Measurements from ENCODE around the gene ZCCHC2. TPM values are rescaled to one million over a fixed set of nuclear protein-coding genes. Genes with fewer than 3 reads are reported as not detected.
A peak's percentile ranks its signal among the peaks of the same experiment; 100 is the strongest.

The ZCCHC2 gene
- polyA plus RNA-seq, 4 donors = 5.1 to 17.6 (median 8.3) TPM

DNA sequence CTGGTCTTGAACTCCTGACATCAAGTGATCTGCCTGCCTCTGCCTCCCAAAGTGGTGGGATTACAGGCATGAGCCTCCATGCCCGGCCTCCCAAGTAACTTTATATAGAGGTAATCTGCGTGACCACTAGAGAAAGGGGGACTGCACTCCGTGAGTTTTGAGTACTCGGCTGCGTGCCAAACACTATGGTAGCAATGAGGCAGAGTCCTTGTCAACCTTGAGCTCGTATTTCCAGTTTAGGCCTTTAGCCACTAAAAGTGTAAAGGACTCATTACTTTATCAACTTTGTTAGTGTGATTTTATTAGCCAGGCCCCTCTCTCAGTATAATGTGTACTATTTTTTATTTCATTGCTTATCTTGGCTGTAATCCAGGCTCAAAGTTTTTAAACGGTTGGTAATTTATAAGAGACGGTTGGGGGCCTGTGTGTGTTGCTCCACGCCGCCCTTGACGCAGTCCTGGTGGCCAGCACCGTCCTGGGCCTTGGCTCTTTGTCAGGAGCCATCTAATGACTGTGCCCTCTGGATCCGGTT is 56.2 kb downstream of the ZCCHC2 start:
- H3K27ac ChIP-seq (ENCODE audit: low read depth in 1 of 3, low read length in 2 of 3) = peak overlapping the region in 1 of 3 donors; percentile 43
- DNase-seq = peak; percentile 17 to 71
- no peaks in the 10 kb centered on the region for H3K27me3 ChIP-seq (ENCODE audit: control insufficient read depth in 3 of 3, insufficient read depth in 3 of 3, low read length in 3 of 3)
- H3K4me3 ChIP-seq (ENCODE audit: low read depth in 1 of 3, low read length in 3 of 3) = no peak overlapping the region
- peaks cover 0 to 4% (median 3%) of the 10 kb centered on the region in 3 donors for H3K4me1 ChIP-seq (ENCODE audit: control insufficient read depth in 3 of 3, insufficient read depth in 2 of 3, low read depth in 1 of 3, low read length in 2 of 3)
- WGBS, 3 donors = 19 to 50% (median 39%) methylated on average over 13 of the region's 13 CpGs
- no peak for FAIRE-seq
- no peaks in the 10 kb centered on the region for H3K9me3 ChIP-seq (ENCODE audit: control insufficient read depth in 2 of 2, insufficient read depth in 1 of 2, low read depth in 1 of 2, low read length in 1 of 2)
- peaks cover 5 to 41% (median 14%) of the 10 kb centered on the region in 3 donors for H3K36me3 ChIP-seq (ENCODE audit: control insufficient read depth in 3 of 3, insufficient read depth in 2 of 3, low read depth in 1 of 3, low read length in 3 of 3)

DNA sequence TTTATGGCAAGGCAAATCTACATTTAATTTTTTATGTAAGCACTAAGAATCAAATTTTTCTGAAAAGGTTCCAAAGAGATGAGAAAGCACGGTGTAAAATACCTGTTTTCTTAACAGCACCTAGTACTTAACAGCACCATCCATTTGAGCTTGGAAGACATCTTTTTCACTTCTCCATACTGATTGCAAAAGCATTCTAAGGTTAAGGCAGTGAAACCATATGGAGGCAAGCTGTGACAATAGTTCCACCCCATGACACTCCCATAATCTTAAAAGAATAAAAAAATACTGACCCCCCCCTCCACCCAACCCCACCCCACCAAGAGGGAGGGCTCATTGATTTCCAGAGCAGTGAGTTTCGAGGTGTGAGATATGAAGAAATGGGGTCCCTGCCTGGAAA is 60.6 kb downstream of the ZCCHC2 start:
- H3K27me3 ChIP-seq (ENCODE audit: control insufficient read depth in 3 of 3, insufficient read depth in 3 of 3, low read length in 3 of 3) = no peaks in the 10 kb centered on the region
- peaks cover 0 to 36% (median 0%) of the 10 kb centered on the region in 3 donors for H3K36me3 ChIP-seq (ENCODE audit: control insufficient read depth in 3 of 3, insufficient read depth in 2 of 3, low read depth in 1 of 3, low read length in 3 of 3)
- H3K4me3 ChIP-seq (ENCODE audit: low read depth in 1 of 3, low read length in 3 of 3) = no peak overlapping the region
- no peak for DNase-seq
- H3K9me3 ChIP-seq (ENCODE audit: control insufficient read depth in 2 of 2, insufficient read depth in 1 of 2, low read depth in 1 of 2, low read length in 1 of 2) = no peaks in the 10 kb centered on the region
- WGBS, 3 donors = 78 to 89% (median 82%) methylated on average over 2 of the region's 2 CpGs
- peaks cover 0 to 8% (median 3%) of the 10 kb centered on the region in 3 donors for H3K4me1 ChIP-seq (ENCODE audit: control insufficient read depth in 3 of 3, insufficient read depth in 2 of 3, low read depth in 1 of 3, low read length in 2 of 3)
- H3K27ac ChIP-seq (ENCODE audit: low read depth in 1 of 3, low read length in 2 of 3) = no peak overlapping the region
- FAIRE-seq = no peak

DNA sequence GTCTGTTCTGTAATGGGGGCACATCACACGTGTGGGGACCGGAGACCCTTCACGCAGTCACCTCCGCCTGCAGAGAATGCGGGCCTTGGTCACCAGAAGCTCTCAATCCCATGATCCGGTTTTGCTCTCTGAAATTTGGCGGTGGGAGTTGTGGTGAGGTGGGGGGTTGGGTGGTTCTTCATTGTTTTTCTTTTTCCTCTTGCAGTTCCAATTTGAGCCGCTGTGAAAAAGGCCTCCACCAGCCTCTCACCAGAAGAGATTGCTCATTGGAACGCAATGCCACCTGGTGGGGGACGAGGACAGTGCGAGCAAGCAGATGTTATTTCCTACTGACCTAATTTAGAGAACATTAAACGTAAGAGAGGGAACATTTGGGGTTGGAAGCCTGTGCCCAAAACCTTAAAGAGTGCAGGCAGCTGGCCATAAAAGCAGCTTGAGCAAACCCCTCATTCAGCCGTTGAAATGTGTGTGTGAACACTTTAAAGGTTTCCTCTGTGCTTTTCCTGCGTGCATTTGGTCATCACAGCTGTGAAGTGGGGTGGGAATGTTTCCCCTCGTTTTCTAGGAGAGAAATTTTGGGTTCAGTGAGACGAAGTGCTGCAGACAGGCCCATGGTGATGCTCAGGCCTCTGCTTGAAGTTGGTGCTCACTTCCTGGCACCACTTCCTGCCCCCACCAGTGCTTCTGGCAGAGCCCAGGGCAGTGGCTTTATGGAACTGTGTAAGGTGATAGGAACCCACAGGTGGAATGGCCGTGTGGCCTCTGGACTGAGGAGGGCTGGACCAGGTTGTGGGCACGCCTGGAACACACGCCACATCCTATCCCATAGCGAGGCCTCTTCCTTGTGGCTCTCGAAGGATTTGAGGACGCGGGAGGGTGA is 61.7 kb downstream of the ZCCHC2 start:
- Histone ChIP-seq H3K27ac (ENCODE audit: low read depth in 1 of 3, low read length in 2 of 3) (no peak overlapping the region), H3K36me3 (ENCODE audit: control insufficient read depth in 3 of 3, insufficient read depth in 2 of 3, low read depth in 1 of 3, low read length in 3 of 3) (peaks cover 0 to 27% (median 0%) of the 10 kb centered on the region in 3 donors), H3K4me1 (ENCODE audit: control insufficient read depth in 3 of 3, insufficient read depth in 2 of 3, low read depth in 1 of 3, low read length in 2 of 3) (peaks cover 0 to 8% (median 0%) of the 10 kb centered on the region in 3 donors), H3K9me3 (ENCODE audit: control insufficient read depth in 2 of 2, insufficient read depth in 1 of 2, low read depth in 1 of 2, low read length in 1 of 2) (no peaks in the 10 kb centered on the region), H3K27me3 (ENCODE audit: control insufficient read depth in 3 of 3, insufficient read depth in 3 of 3, low read length in 3 of 3) (no peaks in the 10 kb centered on the region), H3K4me3 (ENCODE audit: low read depth in 1 of 3, low read length in 3 of 3) (peak overlapping the region in 1 of 3 donors; percentile 18)
- 33 to 39% (median 35%) methylated on average over 23 of the region's 23 CpGs for WGBS, 3 donors
- FAIRE-seq (no peak), DNase-seq (peak; percentile 86 to 88)

DNA sequence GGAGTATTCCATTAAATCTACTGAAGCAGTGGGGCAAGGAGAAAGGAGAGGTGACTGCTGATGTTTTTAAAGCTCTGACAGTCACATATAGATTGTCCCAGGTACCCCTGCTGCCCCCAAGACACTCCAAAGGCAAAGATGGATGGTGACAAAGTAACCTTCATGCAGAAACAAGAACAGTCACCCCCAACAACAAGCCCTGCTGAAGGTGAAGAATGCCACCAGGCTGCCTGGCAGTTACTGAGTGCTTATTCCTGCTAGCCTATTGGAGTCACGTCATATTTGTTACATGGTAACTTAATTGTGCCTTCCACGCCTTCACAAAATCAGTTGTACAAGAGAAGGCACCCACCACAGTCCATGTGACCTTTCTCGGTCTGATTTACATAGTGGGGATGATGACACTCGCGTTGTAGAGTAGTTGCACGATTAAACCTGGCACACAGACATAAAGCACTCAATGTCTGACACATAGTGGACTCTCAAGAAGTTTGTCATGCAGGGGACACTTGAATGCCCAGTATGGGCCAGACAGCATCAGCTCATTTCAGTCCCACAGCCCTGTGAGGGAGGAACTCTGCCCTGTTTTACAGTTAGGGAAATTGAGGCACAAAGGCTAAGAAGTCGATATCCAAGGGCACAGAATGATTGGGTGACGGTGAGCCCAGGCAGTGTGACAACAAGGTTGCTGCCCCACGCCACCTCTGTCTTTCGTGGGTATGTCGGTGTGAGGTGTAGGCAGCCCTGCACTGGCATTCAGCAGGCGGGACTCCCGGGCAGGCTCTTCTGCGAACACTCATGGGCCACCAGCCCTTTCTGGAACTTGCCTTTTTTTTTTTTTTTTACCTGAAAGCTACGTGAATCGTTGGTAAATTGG is 62.7 kb downstream of the ZCCHC2 start:
- FAIRE-seq = no peak
- Histone ChIP-seq H3K27ac (ENCODE audit: low read depth in 1 of 3, low read length in 2 of 3) (no peak overlapping the region), H3K4me1 (ENCODE audit: control insufficient read depth in 3 of 3, insufficient read depth in 2 of 3, low read depth in 1 of 3, low read length in 2 of 3) (peaks cover 0 to 8% (median 0%) of the 10 kb centered on the region in 3 donors), H3K27me3 (ENCODE audit: control insufficient read depth in 3 of 3, insufficient read depth in 3 of 3, low read length in 3 of 3) (no peaks in the 10 kb centered on the region), H3K9me3 (ENCODE audit: control insufficient read depth in 2 of 2, insufficient read depth in 1 of 2, low read depth in 1 of 2, low read length in 1 of 2) (no peaks in the 10 kb centered on the region), H3K4me3 (ENCODE audit: low read depth in 1 of 3, low read length in 3 of 3) (no peak overlapping the region), H3K36me3 (ENCODE audit: control insufficient read depth in 3 of 3, insufficient read depth in 2 of 3, low read depth in 1 of 3, low read length in 3 of 3) (peaks cover 0 to 21% (median 0%) of the 10 kb centered on the region in 3 donors)
- DNase-seq = no peak
- WGBS, 3 donors = 72 to 76% (median 76%) methylated on average over 16 of the region's 16 CpGs

DNA sequence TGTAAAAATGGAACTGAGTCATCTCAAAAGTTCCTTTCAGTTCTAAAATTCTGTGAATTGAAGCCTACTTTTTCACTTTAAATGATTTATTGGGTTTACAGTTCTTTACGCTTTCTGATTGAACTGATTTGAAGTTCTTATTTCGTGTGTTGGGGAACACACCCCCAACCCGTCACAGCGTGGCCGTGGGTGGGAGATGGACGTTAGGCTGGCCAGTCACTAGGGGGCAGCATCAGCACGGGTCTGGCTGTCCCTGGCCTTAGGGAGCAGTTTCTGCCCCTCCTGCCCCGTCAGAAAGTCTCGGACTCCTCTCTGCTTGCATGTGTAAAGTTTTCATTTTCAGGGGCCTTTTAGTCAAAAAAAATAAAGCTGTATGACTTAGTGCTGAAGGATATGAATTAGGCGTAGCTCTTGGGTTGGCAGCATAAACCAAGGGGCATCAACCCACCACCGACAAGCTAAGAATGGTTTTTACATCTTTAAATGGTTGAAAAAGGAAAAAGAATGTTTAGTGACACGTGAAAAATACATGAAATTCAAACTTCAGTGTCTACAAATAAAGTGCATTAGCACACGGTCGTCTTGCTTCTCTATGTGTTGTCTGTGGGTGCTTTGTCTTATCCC is 63.4 kb downstream of the ZCCHC2 start:
- FAIRE-seq = no peak
- Histone ChIP-seq H3K27me3 (ENCODE audit: control insufficient read depth in 3 of 3, insufficient read depth in 3 of 3, low read length in 3 of 3) (no peaks in the 10 kb centered on the region), H3K36me3 (ENCODE audit: control insufficient read depth in 3 of 3, insufficient read depth in 2 of 3, low read depth in 1 of 3, low read length in 3 of 3) (peaks cover 0 to 21% (median 0%) of the 10 kb centered on the region in 3 donors), H3K27ac (ENCODE audit: low read depth in 1 of 3, low read length in 2 of 3) (no peak overlapping the region), H3K4me3 (ENCODE audit: low read depth in 1 of 3, low read length in 3 of 3) (no peak overlapping the region), H3K9me3 (ENCODE audit: control insufficient read depth in 2 of 2, insufficient read depth in 1 of 2, low read depth in 1 of 2, low read length in 1 of 2) (no peaks in the 10 kb centered on the region), H3K4me1 (ENCODE audit: control insufficient read depth in 3 of 3, insufficient read depth in 2 of 3, low read depth in 1 of 3, low read length in 2 of 3) (peaks cover 0 to 8% (median 0%) of the 10 kb centered on the region in 3 donors)
- 19 to 36% (median 28%) methylated on average over 14 of the region's 14 CpGs for WGBS, 3 donors
- peak; percentile 50 to 71 for DNase-seq

DNA sequence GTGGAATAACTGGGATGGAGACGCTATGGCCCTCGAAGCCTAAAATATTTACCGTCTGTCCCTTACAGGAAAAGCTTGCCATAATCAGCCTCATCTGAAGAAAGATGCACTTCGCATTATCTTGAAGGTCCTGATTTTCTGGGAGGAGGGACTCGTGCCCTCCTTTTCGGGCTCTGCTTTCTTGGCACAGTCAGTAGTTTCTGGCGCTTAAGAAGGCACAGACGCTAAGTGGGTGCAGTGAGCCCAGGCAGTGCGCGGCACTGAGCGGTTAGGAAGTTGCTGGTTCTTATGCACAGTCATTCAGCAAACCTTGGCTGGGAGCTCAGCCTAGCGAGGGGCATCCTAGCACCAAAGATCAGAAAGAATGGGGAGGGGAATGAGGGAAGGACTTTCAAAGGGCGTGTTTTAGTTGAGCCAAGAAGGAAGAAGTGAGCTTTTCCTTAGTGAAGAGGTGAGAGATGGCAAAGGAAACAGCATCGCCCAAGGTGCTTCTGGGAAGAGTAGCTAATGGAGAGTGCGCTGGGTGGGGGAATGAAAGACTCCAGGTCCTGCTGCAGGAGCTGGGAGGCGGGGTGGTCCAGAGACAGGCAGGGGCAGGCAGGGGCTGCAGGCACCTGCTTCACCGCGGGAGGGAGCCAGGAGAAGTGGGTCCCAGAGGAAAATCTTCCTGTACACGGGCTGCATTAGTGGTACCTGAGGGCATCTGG is 64.1 kb downstream of the ZCCHC2 start:
- no peak overlapping the region for H3K4me3 ChIP-seq (ENCODE audit: low read depth in 1 of 3, low read length in 3 of 3)
- DNase-seq (no peak), FAIRE-seq (no peak)
- no peaks in the 10 kb centered on the region for H3K27me3 ChIP-seq (ENCODE audit: control insufficient read depth in 3 of 3, insufficient read depth in 3 of 3, low read length in 3 of 3)
- H3K9me3 ChIP-seq (ENCODE audit: control insufficient read depth in 2 of 2, insufficient read depth in 1 of 2, low read depth in 1 of 2, low read length in 1 of 2) = no peaks in the 10 kb centered on the region
- H3K36me3 ChIP-seq (ENCODE audit: control insufficient read depth in 3 of 3, insufficient read depth in 2 of 3, low read depth in 1 of 3, low read length in 3 of 3) = peaks cover 0 to 18% (median 0%) of the 10 kb centered on the region in 3 donors
- 91 to 92% (median 91%) methylated on average over 19 of the region's 19 CpGs for WGBS, 3 donors
- no peak overlapping the region for H3K27ac ChIP-seq (ENCODE audit: low read depth in 1 of 3, low read length in 2 of 3)
- peaks cover 0 to 8% (median 0%) of the 10 kb centered on the region in 3 donors for H3K4me1 ChIP-seq (ENCODE audit: control insufficient read depth in 3 of 3, insufficient read depth in 2 of 3, low read depth in 1 of 3, low read length in 2 of 3)

DNA sequence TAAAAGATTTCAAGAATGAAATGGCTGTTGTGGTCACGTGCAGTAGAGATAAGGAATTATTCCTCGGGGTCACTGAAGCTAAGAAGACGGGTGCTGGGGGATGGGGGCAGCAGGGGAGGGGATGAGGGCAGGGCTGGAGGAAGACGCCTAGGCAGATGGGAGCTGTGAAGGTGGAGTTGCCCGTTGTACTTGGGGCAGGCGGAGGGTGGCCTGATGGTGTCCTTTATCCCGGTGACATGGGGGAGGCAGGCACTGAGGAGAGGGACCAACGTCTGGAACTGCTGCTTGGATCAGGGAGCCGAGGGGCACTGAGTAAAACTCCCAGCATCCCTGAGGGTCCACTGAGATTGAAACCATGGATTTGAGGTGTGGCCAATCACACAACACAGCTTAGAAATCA is 64.9 kb downstream of the ZCCHC2 start:
- Histone ChIP-seq H3K4me1 (ENCODE audit: control insufficient read depth in 3 of 3, insufficient read depth in 2 of 3, low read depth in 1 of 3, low read length in 2 of 3) (peaks cover 0 to 8% (median 0%) of the 10 kb centered on the region in 3 donors), H3K27ac (ENCODE audit: low read depth in 1 of 3, low read length in 2 of 3) (no peak overlapping the region), H3K9me3 (ENCODE audit: control insufficient read depth in 2 of 2, insufficient read depth in 1 of 2, low read depth in 1 of 2, low read length in 1 of 2) (no peaks in the 10 kb centered on the region), H3K4me3 (ENCODE audit: low read depth in 1 of 3, low read length in 3 of 3) (no peak overlapping the region), H3K27me3 (ENCODE audit: control insufficient read depth in 3 of 3, insufficient read depth in 3 of 3, low read length in 3 of 3) (no peaks in the 10 kb centered on the region), H3K36me3 (ENCODE audit: control insufficient read depth in 3 of 3, insufficient read depth in 2 of 3, low read depth in 1 of 3, low read length in 3 of 3) (peaks cover 0 to 13% (median 0%) of the 10 kb centered on the region in 3 donors)
- FAIRE-seq = no peak
- no peak for DNase-seq
- 58 to 82% (median 78%) methylated on average over 9 of the region's 9 CpGs for WGBS, 3 donors
